ENCODE measurements around the gene MCC.

The MCC gene

DNA sequence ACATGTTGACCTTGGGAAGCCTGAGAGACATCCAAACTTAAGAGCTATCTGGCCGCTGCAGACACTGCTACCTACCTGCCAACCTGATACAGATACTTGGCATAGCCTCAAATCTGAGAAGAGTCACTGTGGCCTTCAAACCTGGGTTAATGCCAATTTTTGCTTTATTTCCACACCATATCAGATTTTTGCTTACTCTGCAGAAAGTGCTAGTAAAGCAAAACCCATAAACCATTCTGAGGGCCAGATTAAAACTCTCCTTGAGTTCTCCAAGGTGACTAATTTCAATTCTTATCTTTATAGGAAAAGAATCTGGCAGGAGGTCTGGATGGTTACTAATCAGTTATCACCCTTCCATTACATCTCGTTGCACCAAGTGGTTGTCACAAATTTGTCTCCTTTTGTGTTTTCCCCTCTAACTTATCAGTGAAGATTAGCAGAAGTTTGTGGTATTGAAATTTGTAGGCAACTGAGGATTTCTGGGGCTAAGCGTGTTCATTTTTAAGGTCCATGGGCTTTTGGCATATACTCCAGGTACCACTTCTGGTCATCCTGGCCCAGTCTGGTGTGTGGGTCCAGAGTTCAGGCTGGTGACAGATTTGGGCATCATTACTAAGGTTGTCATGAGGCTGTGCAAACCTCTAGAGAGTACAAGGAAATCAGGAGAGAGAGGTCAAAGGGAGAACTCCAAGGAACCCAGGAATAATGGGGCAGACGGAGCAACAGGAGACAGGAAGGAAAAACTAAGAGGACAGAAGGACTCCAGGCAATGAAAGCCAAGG, 231.4 kb downstream of the MCC start:
- Histone ChIP-seq H3K27ac (ENCODE audit: low read depth, low read length) (no peak overlapping the region), H3K4me1 (ENCODE audit: insufficient read depth, low read length) (no peaks in the 10 kb centered on the region; the same call in 1 of the 2 replicates), H3K4me3 (ENCODE audit: low read length) (no peak overlapping the region), H3K36me3 (ENCODE audit: insufficient read depth, low read length) (no peaks in the 10 kb centered on the region), H3K9ac (ENCODE audit: low read depth, low read length) (no peak overlapping the region), H3K9me3 (ENCODE audit: insufficient read depth, low read depth, low read length) (peaks cover 13% of the 10 kb centered on the region), H3K27me3 (ENCODE audit: insufficient read depth, low read length) (no peaks in the 10 kb centered on the region)
- 95% methylated on average over 4 of the region's 4 CpGs for WGBS

DNA sequence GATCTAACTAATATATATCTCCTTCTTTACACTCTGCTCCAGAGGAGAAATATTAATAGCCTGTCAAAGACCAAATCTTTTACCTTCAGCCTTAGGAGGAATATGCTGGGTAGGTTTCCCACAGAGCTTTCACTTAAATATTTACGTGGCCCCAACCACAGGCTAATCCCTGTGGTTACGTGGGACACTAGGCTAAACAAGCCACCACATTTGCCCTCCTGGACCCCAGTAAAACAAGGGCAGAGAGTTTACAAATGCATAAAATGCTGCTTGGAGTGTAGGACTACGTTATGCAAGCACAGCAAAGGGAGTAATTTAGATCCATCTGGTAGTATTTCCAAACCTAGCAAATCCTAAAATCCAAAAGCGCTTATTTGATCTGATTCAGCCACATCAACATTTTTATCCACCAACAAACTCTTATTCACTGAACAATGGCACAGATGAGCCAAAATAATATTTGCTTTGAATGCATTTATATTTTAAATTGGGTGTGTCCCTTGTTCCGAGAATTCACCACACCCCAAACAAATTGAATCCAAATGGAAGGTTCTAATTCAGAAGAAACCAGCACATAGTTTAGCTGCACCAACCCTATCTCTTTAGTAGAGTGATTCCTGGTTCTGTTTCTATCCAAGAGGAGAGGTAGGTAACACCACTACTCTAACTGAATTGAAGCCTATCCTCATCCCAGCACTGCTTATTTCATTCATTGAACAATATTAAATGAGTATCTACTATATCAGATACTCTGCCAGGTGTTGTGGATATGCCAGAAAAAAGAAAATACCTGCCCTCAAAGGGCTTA, 232.5 kb downstream of the MCC start:
- H3K27ac ChIP-seq (ENCODE audit: low read depth, low read length): no peak overlapping the region
- H3K36me3 ChIP-seq (ENCODE audit: insufficient read depth, low read length): no peaks in the 10 kb centered on the region
- 93% methylated on average over 4 of the region's 5 CpGs for WGBS
- H3K27me3 ChIP-seq (ENCODE audit: insufficient read depth, low read length): no peaks in the 10 kb centered on the region
- no peak overlapping the region for H3K4me3 ChIP-seq (ENCODE audit: low read length)
- H3K9me3 ChIP-seq (ENCODE audit: insufficient read depth, low read depth, low read length): peaks cover 13% of the 10 kb centered on the region
- no peak overlapping the region for H3K9ac ChIP-seq (ENCODE audit: low read depth, low read length)
- H3K4me1 ChIP-seq (ENCODE audit: insufficient read depth, low read length): peaks cover 4% of the 10 kb centered on the region

DNA sequence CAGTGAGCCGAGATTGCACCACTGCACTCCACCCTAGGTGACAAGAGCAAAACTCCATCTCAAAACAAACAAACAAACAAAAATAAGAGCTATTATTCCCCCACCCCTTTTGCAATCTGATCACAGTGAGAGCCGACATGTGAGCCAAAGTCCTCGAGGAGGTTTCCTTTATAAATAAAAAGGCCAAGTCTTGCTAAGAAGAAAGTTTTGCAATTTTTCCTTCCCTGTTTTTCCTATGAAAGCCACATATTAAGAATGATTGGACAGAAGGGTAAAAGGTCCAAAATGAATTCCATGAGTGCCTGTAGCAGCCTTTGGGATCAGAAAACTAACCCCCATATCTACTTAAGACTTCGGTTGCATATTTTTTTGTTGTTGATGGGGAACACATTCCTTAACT, 233.1 kb downstream of the MCC start:
- WGBS: 91% methylated on average over 3 of the region's 4 CpGs
- no peaks in the 10 kb centered on the region for H3K36me3 ChIP-seq (ENCODE audit: insufficient read depth, low read length)
- H3K4me1 ChIP-seq (ENCODE audit: insufficient read depth, low read length): peaks cover 9% of the 10 kb centered on the region

DNA sequence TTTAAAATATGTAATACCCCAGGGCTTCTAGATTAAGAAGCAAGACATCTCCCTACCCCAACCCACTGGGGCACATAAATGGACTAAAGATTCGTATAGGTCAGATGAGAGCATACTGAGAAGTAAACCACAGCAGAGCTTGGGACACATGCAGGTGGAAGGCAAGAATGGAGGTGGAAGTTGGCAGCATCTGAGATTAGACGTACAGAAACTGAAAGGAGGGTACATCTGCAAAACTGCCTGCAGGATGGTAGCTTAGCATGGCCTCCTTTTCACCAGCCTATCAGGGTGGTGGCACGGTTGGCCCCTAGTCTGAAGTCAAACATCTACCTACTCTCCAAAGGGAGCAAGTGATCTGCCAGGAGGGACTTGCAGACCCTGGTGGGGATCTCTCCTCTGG, 235.2 kb downstream of the MCC start:
- peaks cover 9% of the 10 kb centered on the region for H3K4me1 ChIP-seq (ENCODE audit: insufficient read depth, low read length)
- H3K27ac ChIP-seq (ENCODE audit: low read depth, low read length): no peak overlapping the region

More for the DNA sequence above, 233.1 kb downstream of the MCC start:
- Histone ChIP-seq H3K4me3 (ENCODE audit: low read length) (no peak overlapping the region), H3K9ac (ENCODE audit: low read depth, low read length) (no peak overlapping the region), H3K27me3 (ENCODE audit: insufficient read depth, low read length) (no peaks in the 10 kb centered on the region), H3K9me3 (ENCODE audit: insufficient read depth, low read depth, low read length) (peaks cover 13% of the 10 kb centered on the region), H3K27ac (ENCODE audit: low read depth, low read length) (no peak overlapping the region)

DNA sequence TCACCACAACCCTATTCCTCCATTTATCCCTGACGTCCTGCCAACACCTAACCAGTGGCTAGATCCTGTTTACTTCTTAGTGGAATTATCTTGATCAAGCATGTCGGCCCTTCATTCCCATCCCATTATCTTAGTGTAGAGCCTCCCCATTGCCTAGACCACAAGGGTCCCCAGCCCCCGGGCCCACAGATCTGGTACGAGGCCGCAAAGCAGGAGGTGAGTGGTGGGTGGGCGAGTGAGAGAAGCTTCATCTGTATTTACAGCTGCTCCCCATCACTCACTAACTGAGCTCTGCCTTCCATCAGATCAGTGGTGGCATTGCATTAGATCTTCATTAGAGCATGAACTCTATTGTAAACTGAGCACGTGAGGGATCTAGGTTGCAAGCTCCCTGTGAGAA, 236.2 kb downstream of the MCC start:
- Histone ChIP-seq H3K9me3 (ENCODE audit: insufficient read depth, low read depth, low read length) (peaks cover 5% of the 10 kb centered on the region; the same call in 1 of the 2 replicates), H3K9ac (ENCODE audit: low read depth, low read length) (no peak overlapping the region), H3K36me3 (ENCODE audit: insufficient read depth, low read length) (no peaks in the 10 kb centered on the region), H3K27ac (ENCODE audit: low read depth, low read length) (no peak overlapping the region), H3K4me3 (ENCODE audit: low read length) (no peak overlapping the region), H3K4me1 (ENCODE audit: insufficient read depth, low read length) (peaks cover 16% of the 10 kb centered on the region), H3K27me3 (ENCODE audit: insufficient read depth, low read length) (no peaks in the 10 kb centered on the region)
- 89% methylated on average over 7 of the region's 7 CpGs for WGBS

More for the DNA sequence above, 235.2 kb downstream of the MCC start:
- H3K36me3 ChIP-seq (ENCODE audit: insufficient read depth, low read length): no peaks in the 10 kb centered on the region
- H3K9me3 ChIP-seq (ENCODE audit: insufficient read depth, low read depth, low read length): peaks cover 5% of the 10 kb centered on the region; the same call in 1 of the 2 replicates
- H3K9ac ChIP-seq (ENCODE audit: low read depth, low read length): no peak overlapping the region
- H3K27me3 ChIP-seq (ENCODE audit: insufficient read depth, low read length): no peaks in the 10 kb centered on the region
- H3K4me3 ChIP-seq (ENCODE audit: low read length): no peak overlapping the region
- WGBS: 97% methylated on average over 3 of the region's 3 CpGs

DNA sequence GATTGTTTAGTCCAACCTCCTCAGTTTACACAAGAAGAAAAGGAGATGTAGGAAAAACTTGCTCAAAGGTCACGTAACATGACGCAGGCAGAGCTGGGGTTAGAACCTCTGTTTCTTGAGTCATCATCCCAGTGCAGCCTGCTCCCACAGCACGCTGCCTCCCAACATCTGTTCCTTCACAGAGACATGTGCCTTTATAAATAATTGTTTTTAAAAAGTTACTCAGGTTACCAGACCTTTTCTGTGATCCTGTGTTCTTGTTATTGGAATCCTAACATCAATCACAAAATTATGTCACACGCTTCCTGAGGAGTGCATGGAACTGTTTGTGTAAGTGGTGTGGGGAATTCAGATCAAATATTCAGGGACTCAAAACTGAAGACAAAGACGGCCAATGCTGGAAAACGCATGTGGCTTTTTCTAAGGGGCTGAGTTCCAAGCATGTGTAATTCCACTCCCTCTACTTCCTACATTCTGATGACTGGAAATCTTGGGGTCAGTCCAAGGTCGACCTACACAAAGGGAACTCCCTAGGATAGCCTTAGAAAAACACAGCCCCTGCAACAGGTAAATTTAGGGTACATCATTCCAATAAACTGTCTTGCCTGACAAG, 237.8 kb downstream of the MCC start:
- WGBS: 86% methylated on average over 7 of the region's 7 CpGs
- Histone ChIP-seq H3K27ac (ENCODE audit: low read depth, low read length) (no peak overlapping the region), H3K27me3 (ENCODE audit: insufficient read depth, low read length) (no peaks in the 10 kb centered on the region), H3K4me3 (ENCODE audit: low read length) (no peak overlapping the region), H3K36me3 (ENCODE audit: insufficient read depth, low read length) (no peaks in the 10 kb centered on the region), H3K4me1 (ENCODE audit: insufficient read depth, low read length) (peaks cover 32% of the 10 kb centered on the region), H3K9ac (ENCODE audit: low read depth, low read length) (no peak overlapping the region), H3K9me3 (ENCODE audit: insufficient read depth, low read depth, low read length) (peaks cover 5% of the 10 kb centered on the region; the same call in 1 of the 2 replicates)

DNA sequence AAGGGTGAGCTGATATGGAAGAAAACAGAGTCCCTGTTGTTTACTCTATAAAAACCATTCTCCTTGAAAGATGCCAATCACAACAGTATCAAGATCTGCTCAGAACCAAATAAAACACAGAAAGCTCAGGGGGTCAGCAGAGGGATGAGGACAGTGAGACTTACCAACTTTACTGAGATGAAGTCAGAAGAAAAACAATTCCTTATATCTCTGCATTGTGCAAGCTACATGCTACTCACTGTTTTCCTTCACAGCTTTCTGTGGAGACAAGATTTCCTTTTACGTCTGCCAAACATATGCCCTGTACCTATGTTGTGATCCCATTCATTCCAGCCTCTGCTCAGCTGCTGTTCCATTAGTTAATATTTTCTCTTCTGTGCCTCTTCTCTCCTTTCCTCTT, 239.0 kb downstream of the MCC start:
- WGBS: 93% methylated on average over 1 of the region's 1 CpG
- Histone ChIP-seq H3K27ac (ENCODE audit: low read depth, low read length) (no peak overlapping the region), H3K27me3 (ENCODE audit: insufficient read depth, low read length) (no peaks in the 10 kb centered on the region), H3K36me3 (ENCODE audit: insufficient read depth, low read length) (no peaks in the 10 kb centered on the region), H3K9me3 (ENCODE audit: insufficient read depth, low read depth, low read length) (peaks cover 5% of the 10 kb centered on the region; the same call in 1 of the 2 replicates), H3K4me3 (ENCODE audit: low read length) (no peak overlapping the region), H3K9ac (ENCODE audit: low read depth, low read length) (no peak overlapping the region), H3K4me1 (ENCODE audit: insufficient read depth, low read length) (peaks cover 44% of the 10 kb centered on the region)

DNA sequence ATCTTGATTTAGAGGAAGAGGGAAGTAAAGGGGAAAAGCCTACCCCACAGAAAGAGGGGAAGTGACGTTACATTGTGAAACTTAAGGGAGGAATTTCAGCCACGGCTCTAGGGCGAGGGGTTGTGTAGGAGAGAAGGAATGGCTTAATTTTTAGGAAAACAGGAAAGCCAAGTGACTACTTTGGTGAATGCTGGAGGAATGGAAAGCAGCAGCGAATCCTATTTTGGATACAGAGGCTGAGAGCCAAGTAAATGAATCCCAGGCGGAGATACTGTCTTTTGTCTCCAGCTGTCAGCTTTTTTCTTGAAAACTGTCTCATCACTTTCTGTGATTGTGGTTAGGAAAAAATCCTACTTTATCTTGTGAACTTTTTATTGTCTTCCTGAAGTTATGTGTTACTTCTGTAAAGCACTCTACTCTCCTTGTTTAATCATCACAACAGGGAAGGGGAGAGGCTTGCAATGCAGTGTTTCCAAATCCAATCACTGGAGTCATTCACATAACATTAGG, 241.8 kb downstream of the MCC start:
- Histone ChIP-seq H3K9ac (ENCODE audit: low read depth, low read length) (no peak overlapping the region), H3K9me3 (ENCODE audit: insufficient read depth, low read depth, low read length) (no peaks in the 10 kb centered on the region), H3K4me1 (ENCODE audit: insufficient read depth, low read length) (peaks cover 46% of the 10 kb centered on the region), H3K27me3 (ENCODE audit: insufficient read depth, low read length) (no peaks in the 10 kb centered on the region), H3K36me3 (ENCODE audit: insufficient read depth, low read length) (no peaks in the 10 kb centered on the region), H3K4me3 (ENCODE audit: low read length) (no peak overlapping the region), H3K27ac (ENCODE audit: low read depth, low read length) (peak overlapping the region; percentile 72)
- 58% methylated on average over 5 of the region's 5 CpGs for WGBS

DNA sequence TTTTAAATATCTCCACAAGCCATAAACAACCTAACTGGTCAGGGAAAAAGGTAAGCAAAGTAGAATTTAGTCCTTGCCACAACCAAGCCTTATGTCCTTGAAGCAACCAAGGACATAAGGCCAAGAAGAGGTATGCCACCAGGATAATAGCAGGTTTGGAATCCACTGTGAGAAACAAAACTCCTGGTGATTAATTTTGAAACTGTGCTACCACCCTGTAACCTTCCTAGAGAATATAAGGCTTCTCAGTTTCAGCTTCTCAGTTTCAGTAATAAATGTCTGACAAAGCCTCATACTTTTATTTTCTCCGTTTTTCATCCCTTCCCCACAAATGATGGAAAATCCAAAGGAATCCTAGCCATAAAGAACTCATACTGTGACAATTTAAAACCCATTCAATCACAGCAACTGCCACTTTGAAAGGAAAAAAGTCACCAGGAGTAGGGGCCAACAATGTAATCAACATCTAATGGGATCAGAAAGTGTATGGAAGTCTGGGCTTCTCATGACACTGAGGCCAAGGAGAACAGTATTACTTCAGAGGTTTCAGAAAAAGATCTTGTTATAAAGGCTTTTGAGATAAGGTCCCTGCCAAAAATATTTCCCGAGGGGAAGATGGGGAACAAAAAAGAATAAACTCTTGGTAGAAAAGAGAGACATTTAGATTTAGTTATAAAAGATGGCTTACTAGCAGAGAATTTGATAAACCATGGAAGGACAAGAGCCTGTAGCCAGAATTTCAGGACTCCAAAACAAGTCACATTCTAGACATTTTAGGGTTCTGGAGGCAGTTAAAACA, 242.6 kb downstream of the MCC start:
- Histone ChIP-seq H3K36me3 (ENCODE audit: insufficient read depth, low read length) (no peaks in the 10 kb centered on the region), H3K27me3 (ENCODE audit: insufficient read depth, low read length) (no peaks in the 10 kb centered on the region), H3K9me3 (ENCODE audit: insufficient read depth, low read depth, low read length) (no peaks in the 10 kb centered on the region), H3K4me1 (ENCODE audit: insufficient read depth, low read length) (peaks cover 40% of the 10 kb centered on the region), H3K9ac (ENCODE audit: low read depth, low read length) (no peak overlapping the region), H3K27ac (ENCODE audit: low read depth, low read length) (peak overlapping the region; percentile 72), H3K4me3 (ENCODE audit: low read length) (0 out of 2 replicates have a peak overlapping the region, but pooled peaks have one; percentile 2)
- WGBS: 38% methylated on average over 2 of the region's 2 CpGs

DNA sequence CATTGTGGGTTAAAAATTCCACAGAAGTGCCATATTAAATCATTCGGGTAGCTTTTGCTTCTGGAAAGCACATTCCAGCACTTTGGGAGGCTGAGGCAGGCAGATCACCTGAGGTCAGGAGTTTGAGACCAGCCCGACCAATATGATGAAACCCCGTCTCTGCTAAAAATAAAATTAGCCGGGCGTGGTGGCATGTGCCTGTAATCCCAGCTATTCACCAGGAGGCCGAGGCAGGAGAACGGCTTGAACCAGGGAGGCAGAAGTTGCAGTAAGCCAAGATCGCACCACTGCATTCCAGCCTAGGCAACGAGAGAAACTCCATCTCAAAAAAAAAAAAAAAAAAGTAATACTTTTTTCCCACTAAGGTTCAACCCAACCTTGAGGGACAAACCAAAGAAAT, 243.3 kb downstream of the MCC start:
- peaks cover 36% of the 10 kb centered on the region for H3K4me1 ChIP-seq (ENCODE audit: insufficient read depth, low read length)
- WGBS: 83% methylated on average over 9 of the region's 9 CpGs
- no peaks in the 10 kb centered on the region for H3K36me3 ChIP-seq (ENCODE audit: insufficient read depth, low read length)
- no peaks in the 10 kb centered on the region for H3K27me3 ChIP-seq (ENCODE audit: insufficient read depth, low read length)
- no peak overlapping the region for H3K9ac ChIP-seq (ENCODE audit: low read depth, low read length)
- H3K27ac ChIP-seq (ENCODE audit: low read depth, low read length): no peak overlapping the region; the same call in 1 of the 2 replicates
- H3K9me3 ChIP-seq (ENCODE audit: insufficient read depth, low read depth, low read length): no peaks in the 10 kb centered on the region
- no peak overlapping the region for H3K4me3 ChIP-seq (ENCODE audit: low read length)
